H9 (cell line): ENCODE results near the gene CABLES1. TPM values are rescaled to one million over a fixed set of nuclear protein-coding genes. Genes with fewer than 3 reads are reported as not detected.

Experiments
- DNase-seq: peaks from one replicate; pipeline ENCODE4 v3.0.0-alpha.2; 2017
- H2AFZ ChIP-seq: one replicate; pipeline ENCODE4 v1.6.1; 2013; ENCODE audit warnings: mild to moderate bottlenecking, low read length, control low read depth, moderate library complexity
- H2AK5ac ChIP-seq: 2 replicates; pipeline ENCODE4 v1.6.1; 2013; ENCODE audit warnings: low read length, control low read depth, mixed read lengths; ENCODE audit not compliant: insufficient read length
- H2BK120ac ChIP-seq: one replicate; pipeline ENCODE4 v1.6.1; 2013; ENCODE audit warnings: low read depth, mild to moderate bottlenecking, low read length, control low read depth, inconsistent platforms; ENCODE audit not compliant: poor library complexity, severe bottlenecking
- H2BK12ac ChIP-seq: 2 replicates; pipeline ENCODE4 v1.6.1; 2013; ENCODE audit warnings: low read length, control low read depth, mixed read lengths, low read depth; ENCODE audit not compliant: insufficient read length
- H2BK15ac ChIP-seq: 2 replicates; pipeline ENCODE4 v1.6.1; 2013; ENCODE audit warnings: low read depth, low read length, control low read depth
- H2BK20ac ChIP-seq: one replicate; pipeline ENCODE4 v1.6.1; 2013; ENCODE audit warnings: low read depth, mild to moderate bottlenecking, low read length, control low read depth, inconsistent platforms; ENCODE audit not compliant: poor library complexity, severe bottlenecking
- H2BK5ac ChIP-seq: 2 replicates; pipeline ENCODE4 v1.6.1; 2013; ENCODE audit warnings: low read length, control low read depth, mixed read lengths; ENCODE audit not compliant: insufficient read length
- H3K14ac ChIP-seq: 2 replicates; pipeline ENCODE4 v1.6.1; 2013; ENCODE audit warnings: low read length, control low read depth; ENCODE audit not compliant: insufficient read depth
- H3K18ac ChIP-seq: 2 replicates; pipeline ENCODE4 v1.6.1; 2013; ENCODE audit warnings: low read depth, mild to moderate bottlenecking, mixed read lengths, low read length, control low read depth; ENCODE audit not compliant: insufficient read length
- H3K23ac ChIP-seq: 2 replicates; pipeline ENCODE4 v1.6.1; 2013; ENCODE audit warnings: low read length, control low read depth, mixed read lengths, low read depth; ENCODE audit not compliant: insufficient read length
- H3K23me2 ChIP-seq: 2 replicates; pipeline ENCODE4 v1.6.1; 2013; ENCODE audit warnings: low read depth, mild to moderate bottlenecking, mixed read lengths, low read length, control low read depth; ENCODE audit not compliant: insufficient read length, poor library complexity, severe bottlenecking
- H3K27ac ChIP-seq: 2 replicates; pipeline ENCODE4 v1.5.1; 2013; ENCODE audit warnings: low read length, control low read depth, mixed read lengths, low read depth; ENCODE audit not compliant: insufficient read length
- H3K27me3 ChIP-seq: 2 replicates; pipeline ENCODE4 v1.6.1; 2013; ENCODE audit warnings: low read length, control low read depth, inconsistent platforms; ENCODE audit not compliant: insufficient read depth
- H3K4ac ChIP-seq: 2 replicates; pipeline ENCODE4 v1.6.1; 2013; ENCODE audit warnings: low read depth, mild to moderate bottlenecking, control low read depth, inconsistent platforms, low read length, moderate library complexity
- H3K4me1 ChIP-seq: 2 replicates; pipeline ENCODE4 v1.6.1; 2013; ENCODE audit warnings: low read length, control low read depth, inconsistent platforms; ENCODE audit not compliant: insufficient read depth
- H3K4me2 ChIP-seq: 2 replicates; pipeline ENCODE4 v1.6.1; 2013; ENCODE audit warnings: low read length, control low read depth, mixed read lengths; ENCODE audit not compliant: insufficient read length, insufficient read depth
- H3K56ac ChIP-seq: 2 replicates; pipeline ENCODE4 v1.6.1; 2013; ENCODE audit warnings: low read depth, mild to moderate bottlenecking, mixed read lengths, low read length, control low read depth; ENCODE audit not compliant: insufficient read length
- H3K79me1 ChIP-seq: 2 replicates; pipeline ENCODE4 v1.6.1; 2013; ENCODE audit warnings: low read depth, mild to moderate bottlenecking, moderate library complexity, low read length, control low read depth, inconsistent platforms; ENCODE audit not compliant: insufficient read depth, poor library complexity, severe bottlenecking
- H3K79me2 ChIP-seq: 2 replicates; pipeline ENCODE4 v1.6.1; 2013; ENCODE audit warnings: low read length, control low read depth, inconsistent platforms; ENCODE audit not compliant: insufficient read depth
- H3K9ac ChIP-seq: 2 replicates; pipeline ENCODE4 v1.6.1; 2013; ENCODE audit warnings: low read length, control low read depth, mixed read lengths; ENCODE audit not compliant: insufficient read length; ENCODE audit errors: extremely low read depth
- H3K9me3 ChIP-seq: one replicate; pipeline ENCODE4 v1.6.1; 2013; ENCODE audit warnings: low read depth, low read length, inconsistent platforms; ENCODE audit not compliant: control insufficient read depth
- H3T11ph ChIP-seq: one replicate; pipeline ENCODE4 v1.6.1; 2013; ENCODE audit warnings: mild to moderate bottlenecking, low read length, control low read depth, inconsistent platforms
- H4K20me1 ChIP-seq: one replicate; pipeline ENCODE4 v1.6.1; 2013; ENCODE audit not compliant: control insufficient read depth, insufficient read length, insufficient read depth
- H4K5ac ChIP-seq: 2 replicates; pipeline ENCODE4 v1.6.1; 2013; ENCODE audit warnings: low read depth, mild to moderate bottlenecking, mixed read lengths, low read length, control low read depth; ENCODE audit not compliant: insufficient read length
- H4K8ac ChIP-seq: replicated peaks from 2 replicates; pipeline ENCODE4 v1.6.1; 2013; ENCODE audit warnings: low read length, control low read depth, mixed read lengths, low read depth; ENCODE audit not compliant: insufficient read length
- H4K91ac ChIP-seq: 2 replicates; pipeline ENCODE4 v1.6.1; 2013; ENCODE audit warnings: low read depth, mild to moderate bottlenecking, moderate library complexity, mixed read lengths, low read length, control low read depth; ENCODE audit not compliant: insufficient read length
- H3K27ac Mint-ChIP-seq, 3 experiments: 2 replicates in 2 of 3; 3 replicates in 1 of 3; pipeline ENCODE4 v1.8.0; 2020 to 2021; ENCODE audit warnings: mixed read lengths in 3 of 3, mild to moderate bottlenecking in 1 of 3, moderate library complexity in 1 of 3
- H3K27me3 Mint-ChIP-seq: 2 replicates; pipeline ENCODE4 v1.8.0; 2021; ENCODE audit warnings: low read depth, mild to moderate bottlenecking, moderate library complexity, mixed read lengths
- H3K36me3 Mint-ChIP-seq, 3 experiments: 2 replicates in 2 of 3; 3 replicates in 1 of 3; pipeline ENCODE4 v1.8.0; 2020 to 2021; ENCODE audit warnings: low read depth in 3 of 3, mixed read lengths in 3 of 3; ENCODE audit not compliant: insufficient read depth in 1 of 3
- H3K4me1 Mint-ChIP-seq, 2 experiments: 2 replicates each; pipeline ENCODE4 v1.8.0; 2020; ENCODE audit warnings: mixed read lengths in 2 of 2
- H3K4me3 Mint-ChIP-seq, 2 experiments: 2 replicates in 1 of 2; 3 replicates in 1 of 2; pipeline ENCODE4 v1.8.0; 2020 to 2021; ENCODE audit warnings: mild to moderate bottlenecking in 2 of 2, mixed read lengths in 2 of 2, moderate library complexity in 1 of 2
- H3K9me3 Mint-ChIP-seq, 2 experiments: 2 replicates in 1 of 2; 3 replicates in 1 of 2; pipeline ENCODE4 v1.8.0; 2020; ENCODE audit warnings: mild to moderate bottlenecking in 2 of 2, mixed read lengths in 2 of 2, moderate library complexity in 1 of 2
- CTCF ChIP-seq: fragments of 200-600 bp; sonication (generic); conservative IDR thresholded peaks from 3 replicates; pipeline ENCODE4 v1.8.0; 2021; ENCODE audit warnings: antibody characterized with exemption, mild to moderate bottlenecking
- WGBS: extraction: QIAGEN DNeasy Blood & Tissue Kit; methylation state at CpG from one replicate; pipeline ENCODE4 v1.1.7; 2013; ENCODE audit warnings: missing lambda C conversion rate, low lambda C conversion rate, mixed read lengths; ENCODE audit not compliant: insufficient read length; ENCODE audit errors: extremely low coverage; 5-methylcytosine and 5-hydroxymethylcytosine counted together
- total RNA-seq: library from RNA; stranded (reverse); gene quantifications from 2 replicates; pipeline ENCODE4 v1.2.1, GENCODE V29; 2021

CABLES1 gene
- total RNA-seq, 1 experiment from 2014 or later = 27.1 TPM

- H3K14ac ChIP-seq = no peak overlapping the region
- no CpG with 5 or more reads among the region's 2 CpGs for WGBS
- H3K9me3 ChIP-seq = peaks cover 10% of the 10 kb centered on the region
- Mint-ChIP-seq H3K4me3 (no peak overlapping the region), H3K27ac (no peak overlapping the region), H3K27me3 (peaks cover 6% of the 10 kb centered on the region), H3K9me3 (peaks cover 30 to 32% of the 10 kb centered on the region in 2 experiments), H3K4me1 (peaks cover 39 to 42% of the 10 kb centered on the region in 2 experiments), H3K36me3 (peaks cover 21 to 35% (median 28%) of the 10 kb centered on the region in 3 experiments)
- H3K27me3 ChIP-seq = no peaks in the 10 kb centered on the region
- H2BK120ac ChIP-seq = no peak overlapping the region
- no peaks in the 10 kb centered on the region for H3K79me1 ChIP-seq
- H4K91ac ChIP-seq = no peak overlapping the region
- H3K56ac ChIP-seq = no peak overlapping the region
- H2BK5ac ChIP-seq = no peak overlapping the region
- H3K23ac ChIP-seq = no peak overlapping the region
- DNase-seq = no peak
- no peak overlapping the region for H2AFZ ChIP-seq
- no peaks in the 10 kb centered on the region for H4K20me1 ChIP-seq
- H2AK5ac ChIP-seq = no peak overlapping the region
- H2BK15ac ChIP-seq = no peak overlapping the region
- no peak overlapping the region for H3K18ac ChIP-seq
- no peak overlapping the region for H4K8ac ChIP-seq
- no peak overlapping the region for H3K9ac ChIP-seq
- H3T11ph ChIP-seq = no peak overlapping the region
- peaks cover 7% of the 10 kb centered on the region; the same call in 1 of the 2 replicates for H3K4me1 ChIP-seq
- no peak overlapping the region for H2BK20ac ChIP-seq
- TF ChIP-seq CTCF = no peak
- no peaks in the 10 kb centered on the region for H3K23me2 ChIP-seq
- H2BK12ac ChIP-seq = no peak overlapping the region
- H3K4me2 ChIP-seq = no peak overlapping the region
- H3K79me2 ChIP-seq = no peaks in the 10 kb centered on the region
- no peak overlapping the region for H3K4ac ChIP-seq
- no peak overlapping the region for H4K5ac ChIP-seq
- H3K27ac ChIP-seq = no peak overlapping the region
Observed at GRCh38 chr18:23269928-23270327, 134.6 kb downstream of the CABLES1 start.
